IPS-NIHi11 (cell line): Measurements from ENCODE around the gene LIMCH1.
"Not testable (repeated sequence)": the region's sequence is repeated elsewhere in the genome, so short reads cannot be mapped to it uniquely, and the experiment has no call there.

Experiments
- DNase-seq: peaks from one replicate; pipeline ENCODE4 v3.0.0; 2012; ENCODE audit warnings: mixed read lengths, low spot score

LIMCH1 gene

DNA sequence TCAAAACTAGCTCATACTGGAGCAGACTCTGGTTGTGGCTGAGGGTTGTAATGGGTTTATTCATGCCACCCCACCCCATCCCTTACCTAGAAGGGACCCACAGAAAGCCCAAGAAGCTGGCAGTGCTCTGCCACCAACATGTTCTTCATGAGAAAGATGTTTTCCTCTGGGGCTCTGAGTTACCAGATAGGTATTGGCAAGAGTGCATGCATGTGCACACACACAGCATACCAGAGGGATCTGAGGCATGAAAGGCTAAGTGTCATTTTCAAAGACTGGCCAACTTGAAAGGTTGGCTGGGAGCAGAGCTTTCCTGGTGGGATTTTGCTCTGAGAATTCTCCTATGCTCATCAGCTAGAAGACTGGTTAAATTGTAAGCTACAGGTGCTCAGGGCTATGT is 145.4 kb downstream of the LIMCH1 start:
- no peak for DNase-seq

DNA sequence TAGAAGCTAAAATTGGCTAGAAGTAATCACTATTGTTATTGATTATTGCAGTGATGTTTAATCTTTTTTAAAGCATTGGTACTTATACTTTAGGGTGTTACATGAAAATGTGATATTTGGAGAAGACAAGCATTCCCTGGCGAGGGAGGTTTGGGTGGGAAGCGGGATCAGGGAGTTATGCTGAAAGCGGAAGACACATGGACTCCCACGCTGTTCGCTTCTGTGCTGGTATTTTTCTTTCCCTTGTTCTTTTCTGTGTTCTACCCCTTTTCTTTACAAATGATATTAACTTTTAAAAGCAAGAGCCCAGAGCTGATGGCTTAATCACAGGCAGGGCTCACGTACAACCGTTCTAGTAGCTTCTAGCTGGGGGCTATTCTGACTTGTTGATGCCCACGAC is 148.9 kb downstream of the LIMCH1 start:
- no peak for DNase-seq

DNA sequence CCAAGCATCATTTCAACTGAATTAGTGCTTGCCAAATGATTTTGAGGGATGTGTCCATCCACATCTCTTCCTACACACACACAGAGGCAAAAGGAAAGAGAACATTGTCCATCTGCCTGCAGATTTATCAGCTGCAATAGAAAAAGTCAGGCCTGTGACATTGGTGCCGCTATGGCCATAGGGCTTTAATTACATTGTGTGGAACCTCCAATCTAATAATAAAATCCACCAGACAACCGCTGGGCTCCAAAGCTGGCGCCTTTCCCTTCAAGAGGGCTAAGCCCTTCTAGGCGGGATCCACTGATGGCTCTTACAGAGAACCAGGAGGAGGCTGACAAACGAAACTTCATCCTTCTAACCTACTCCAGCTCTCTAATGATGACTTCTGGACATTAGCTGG is 150.0 kb downstream of the LIMCH1 start:
- DNase-seq = no peak

DNA sequence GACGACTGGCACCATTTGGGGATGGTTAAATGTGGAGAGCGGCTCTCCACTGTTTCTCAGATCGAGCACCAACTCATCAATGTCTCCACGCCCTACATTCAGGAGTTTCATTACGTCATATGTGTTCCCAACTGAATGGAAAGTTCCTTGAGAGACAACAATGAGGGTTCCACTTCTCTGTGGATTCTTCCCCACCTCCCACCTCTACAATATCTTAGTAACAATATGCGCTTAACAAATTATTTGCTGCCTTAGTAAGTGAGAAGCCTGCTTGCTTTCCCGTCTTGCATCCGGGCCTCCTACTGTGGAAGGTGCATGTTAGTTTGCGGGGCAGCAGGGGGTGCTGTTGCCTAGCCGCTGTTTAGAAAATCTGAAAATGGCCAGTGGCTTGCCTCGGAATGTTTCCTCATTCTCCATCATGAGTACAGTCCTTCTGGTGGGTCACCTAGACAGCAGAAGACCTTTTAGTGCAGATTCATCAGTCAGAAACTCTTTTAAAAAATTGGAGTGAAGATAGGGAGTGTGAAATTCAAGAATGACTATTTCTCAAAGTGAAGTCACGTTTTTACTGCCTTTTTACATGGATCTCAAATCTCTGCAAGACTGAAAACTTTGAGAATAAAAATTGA is 154.9 kb downstream of the LIMCH1 start:
- peak; percentile 69 for DNase-seq

DNA sequence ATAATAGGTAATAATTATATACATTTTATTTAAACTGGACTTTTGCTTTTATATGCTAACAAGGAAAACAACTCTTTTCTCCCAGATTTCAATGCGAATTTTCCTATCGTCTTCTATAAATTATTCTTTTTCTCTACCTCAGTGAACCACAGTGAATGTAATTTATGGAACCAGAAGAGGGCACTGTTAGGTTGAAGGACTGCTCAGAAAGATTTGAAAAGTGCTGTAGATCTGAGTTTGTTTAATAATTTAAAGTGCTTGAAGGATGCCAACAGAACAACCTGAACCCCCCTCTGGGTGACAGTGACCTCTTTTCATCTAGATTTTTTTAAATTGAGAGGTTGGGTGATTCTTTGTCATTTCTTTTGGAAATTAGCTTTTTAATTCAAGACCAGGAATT is 155.7 kb downstream of the LIMCH1 start:
- DNase-seq = no peak

DNA sequence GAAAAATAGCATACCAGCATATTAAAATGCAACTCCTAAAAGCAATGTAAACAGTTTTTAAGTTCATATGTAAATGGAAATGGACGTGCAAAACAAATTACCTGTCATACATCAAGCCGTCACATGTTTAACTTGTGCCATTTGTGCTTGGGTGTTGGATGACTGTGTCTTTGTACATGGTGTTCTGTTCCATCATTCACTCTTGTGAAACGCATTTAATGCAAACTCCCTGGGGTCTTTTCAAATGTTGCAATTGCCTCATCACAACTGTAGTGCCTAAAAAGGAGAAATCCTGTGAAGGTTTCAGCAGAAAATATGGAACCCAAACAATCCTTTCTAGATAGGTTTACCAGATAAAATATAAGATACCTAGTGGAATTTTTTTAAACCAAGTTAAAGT is 158.2 kb downstream of the LIMCH1 start:
- DNase-seq = no peak

DNA sequence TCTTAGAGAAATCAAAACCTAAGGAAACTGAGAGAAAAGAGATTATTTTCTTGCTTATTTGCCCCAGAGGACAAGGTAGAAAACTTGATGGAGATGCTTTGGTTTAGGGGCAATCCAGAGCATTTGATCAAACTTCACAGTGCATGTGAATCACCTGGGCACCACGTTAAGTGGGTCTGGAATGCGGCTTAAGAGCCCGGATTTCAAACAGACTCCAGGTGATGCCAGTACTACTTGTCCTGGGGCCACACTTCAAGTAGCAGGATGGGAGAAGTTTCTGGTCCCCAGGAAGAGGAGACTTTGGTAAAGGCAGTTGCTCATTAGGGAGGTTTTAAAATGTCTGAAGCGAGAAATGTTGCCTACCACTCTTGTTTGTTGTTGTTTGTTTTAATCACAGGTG is 158.8 kb downstream of the LIMCH1 start:
- no peak for DNase-seq

DNA sequence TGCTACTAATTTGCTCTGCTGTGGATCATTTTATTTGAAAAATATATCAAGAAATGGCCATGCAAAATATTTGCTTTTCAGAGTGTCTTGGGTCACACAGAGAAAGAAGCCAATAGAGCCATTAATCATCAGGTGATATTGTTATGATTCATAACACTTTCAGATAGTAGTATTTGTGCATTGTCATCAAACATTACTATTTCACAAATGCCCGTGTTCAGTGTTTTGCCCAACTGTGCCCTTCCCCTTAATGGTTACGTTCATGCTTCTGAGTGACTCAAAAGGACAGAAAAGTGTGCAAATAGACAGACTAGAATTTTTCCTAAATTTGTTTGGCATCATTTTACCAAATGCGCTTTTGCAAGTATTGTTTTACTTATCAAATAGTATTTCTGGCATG is 164.0 kb downstream of the LIMCH1 start:
- no peak for DNase-seq

DNA sequence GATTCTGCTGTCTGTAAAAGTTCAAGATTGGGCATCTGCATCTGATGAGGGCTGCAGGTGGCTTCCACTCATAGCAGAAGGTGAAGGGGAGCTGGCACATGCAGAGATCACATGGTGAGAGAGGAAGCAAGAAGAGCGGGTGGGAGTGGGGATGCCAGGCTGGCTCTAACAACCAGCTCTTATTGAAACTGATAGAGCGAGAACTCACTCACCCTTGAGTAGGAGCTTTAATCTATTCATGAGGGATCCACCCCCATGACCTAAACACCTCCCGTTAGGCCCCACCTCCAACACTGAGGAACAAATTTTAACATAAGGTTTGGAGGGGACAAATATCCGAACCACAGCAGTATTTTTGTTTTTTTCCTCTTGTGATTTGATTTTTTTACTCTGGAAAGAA is 164.8 kb downstream of the LIMCH1 start:
- no peak for DNase-seq

DNA sequence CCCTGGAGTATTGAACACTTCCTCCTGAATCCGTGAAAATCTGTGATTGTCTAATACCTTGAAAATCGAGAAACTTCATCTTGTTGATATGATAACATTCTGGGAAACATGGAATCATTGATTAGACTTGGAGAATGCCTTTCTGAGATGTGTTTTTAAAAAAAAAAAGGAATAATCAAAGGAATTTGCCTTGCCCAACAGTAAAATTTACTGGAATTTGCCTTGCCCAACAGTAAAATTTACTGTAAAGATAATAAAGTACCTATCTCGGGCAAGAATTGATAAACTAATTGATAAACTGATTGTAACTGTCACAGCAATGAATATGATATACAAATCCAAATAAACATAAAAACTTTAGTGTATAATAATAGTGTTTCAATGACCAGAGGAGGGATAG is 165.8 kb downstream of the LIMCH1 start:
- DNase-seq = no peak

DNA sequence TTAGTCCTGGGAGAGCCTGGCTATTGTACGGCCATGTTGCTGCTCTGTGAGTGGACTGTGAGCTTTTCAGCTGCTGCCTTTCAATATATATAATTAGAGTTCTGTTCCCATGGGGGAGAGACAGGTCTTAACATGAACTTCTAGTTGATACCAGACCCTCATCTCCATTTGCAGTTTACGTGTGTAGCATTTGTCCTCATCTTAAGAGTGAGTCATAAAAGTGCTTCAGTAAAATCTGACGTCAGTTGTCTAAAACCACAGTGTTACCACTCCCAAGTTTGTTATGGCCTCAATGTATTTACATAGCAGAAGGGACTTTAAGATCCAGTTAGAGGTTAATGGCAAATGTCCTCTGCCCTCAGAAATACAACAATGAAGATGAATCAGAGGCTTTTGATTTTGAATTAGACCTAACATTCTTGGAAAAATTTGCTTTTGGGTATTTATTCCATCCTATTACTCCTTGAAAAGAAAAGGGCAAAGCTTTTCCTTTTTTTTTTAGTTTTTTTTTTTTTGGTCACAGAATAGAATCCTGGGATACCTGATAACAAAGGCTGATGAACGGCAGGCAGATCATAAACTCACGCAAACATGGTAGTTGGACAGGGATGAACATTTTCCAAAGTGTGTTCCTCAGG is 172.0 kb downstream of the LIMCH1 start:
- no peak for DNase-seq

DNA sequence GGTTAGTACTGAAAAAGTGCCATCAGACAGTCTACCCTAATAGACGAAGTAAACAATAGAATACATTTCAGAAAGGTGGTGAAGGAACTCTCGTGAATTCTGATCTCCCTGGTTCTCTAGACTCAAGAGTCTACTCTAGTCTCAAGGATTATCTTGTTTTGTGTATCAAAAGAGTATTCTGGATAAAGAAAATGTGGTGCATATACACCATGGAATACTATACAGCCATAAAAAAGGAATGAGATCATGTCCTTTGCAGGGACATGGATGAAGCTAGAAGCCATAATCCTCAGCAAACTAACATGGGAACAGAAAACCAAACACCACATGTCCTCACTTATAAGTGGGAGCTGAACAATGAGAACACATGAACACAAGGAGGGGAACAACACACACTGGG is 173.7 kb downstream of the LIMCH1 start:
- not testable (repeated sequence) for DNase-seq

DNA sequence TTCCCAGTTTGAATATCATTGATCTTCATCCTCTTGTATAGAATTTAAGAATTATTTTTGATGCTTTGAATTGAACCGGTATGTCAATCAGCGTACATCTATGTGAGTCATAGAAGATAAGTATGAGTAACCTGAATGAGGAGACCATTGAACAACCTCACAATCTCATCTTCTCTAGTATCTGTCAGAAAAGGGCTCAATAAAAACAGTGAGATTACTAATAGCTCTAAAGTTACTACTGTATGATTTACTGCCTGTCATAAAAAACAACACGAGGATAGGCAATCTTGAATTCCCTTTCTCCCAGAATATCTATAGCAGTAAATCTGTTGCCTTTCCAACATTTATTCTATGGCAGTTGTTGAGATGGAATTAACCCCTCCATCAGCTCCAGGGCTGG is 174.5 kb downstream of the LIMCH1 start:
- no peak for DNase-seq

DNA sequence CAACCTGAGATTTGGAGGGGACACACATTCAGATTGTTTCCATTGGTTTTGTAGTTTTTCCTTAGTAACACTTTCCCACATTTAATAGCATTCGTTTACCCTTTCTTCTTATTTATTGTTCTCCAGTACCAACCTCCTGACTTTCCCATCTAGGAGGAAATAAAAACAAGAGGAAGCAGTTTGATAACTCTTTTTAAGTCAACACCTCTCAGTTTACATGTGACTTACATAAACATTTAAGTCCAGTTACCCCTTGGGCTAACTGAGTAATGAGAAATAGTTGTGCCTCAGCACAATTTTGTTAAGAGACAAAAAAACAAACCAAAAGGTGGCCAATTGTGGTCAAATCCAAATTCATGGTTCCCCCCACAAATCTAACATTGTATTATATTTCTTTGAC is 175.8 kb downstream of the LIMCH1 start:
- DNase-seq = no peak

DNA sequence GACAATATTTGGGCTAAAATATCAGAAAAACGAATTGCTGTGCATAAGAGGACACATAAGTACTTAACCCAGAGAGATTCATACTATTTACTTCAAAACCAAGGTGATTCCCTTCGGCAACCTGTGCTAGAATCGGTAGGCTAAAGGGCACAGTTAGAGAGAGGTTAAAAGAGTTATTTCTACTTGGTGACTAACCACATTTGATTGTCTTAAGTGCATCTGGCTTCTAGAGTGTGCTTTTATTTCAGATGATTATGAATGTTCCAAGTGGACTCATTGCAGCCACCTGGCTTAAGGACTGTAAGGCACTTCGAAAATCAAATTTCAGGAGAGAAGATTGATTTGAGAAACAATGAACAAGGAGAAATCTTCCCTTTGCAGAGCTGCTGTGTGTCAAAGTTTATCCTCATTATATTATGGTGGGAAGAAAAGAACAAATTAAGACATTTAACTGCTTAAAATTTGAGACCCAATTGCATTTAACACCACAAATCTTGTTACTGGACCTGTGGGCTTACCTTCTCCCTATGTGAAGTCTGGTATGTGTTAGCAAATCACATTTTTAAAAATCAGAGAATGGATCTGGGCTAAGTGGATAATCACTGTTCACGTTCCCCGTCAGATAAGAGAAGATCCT is 176.5 kb downstream of the LIMCH1 start:
- no peak for DNase-seq

DNA sequence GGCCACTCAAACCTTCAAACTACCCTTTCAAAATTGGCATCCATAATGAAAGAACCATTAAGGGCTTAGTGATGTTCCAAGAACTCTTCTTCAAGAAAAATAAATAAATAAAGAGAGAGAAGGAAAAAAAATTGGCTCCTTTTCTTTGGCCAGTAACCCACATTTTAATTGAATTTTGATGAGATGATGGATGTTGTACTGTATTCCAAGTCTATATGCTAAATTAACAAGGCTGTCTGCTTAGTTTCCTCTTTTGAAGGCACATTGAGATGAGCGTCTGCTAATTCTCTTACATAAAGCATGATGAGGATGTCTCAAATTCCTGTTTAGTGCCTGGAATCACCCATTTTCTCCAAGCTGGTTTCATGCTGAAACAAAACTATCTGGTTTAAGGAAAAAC is 177.2 kb downstream of the LIMCH1 start:
- no peak for DNase-seq

DNA sequence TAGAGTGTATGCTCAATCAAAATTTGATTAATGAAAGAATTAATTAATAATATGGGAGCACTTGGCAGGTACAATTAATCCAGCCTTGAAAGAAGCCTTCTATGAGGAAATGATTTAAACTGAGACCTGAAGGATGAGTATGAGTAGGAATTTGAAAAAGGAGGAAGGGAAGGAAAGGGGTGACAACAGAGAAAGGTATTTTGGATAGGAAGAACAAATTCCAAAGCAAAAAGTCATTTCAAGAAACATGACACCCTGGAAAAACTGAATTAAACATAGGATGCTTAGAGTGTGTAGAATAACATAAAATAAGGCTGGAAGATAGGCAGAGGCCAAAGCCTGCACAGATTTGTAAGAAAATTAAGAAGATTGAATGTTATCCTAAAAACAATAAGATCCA is 180.9 kb downstream of the LIMCH1 start:
- DNase-seq = no peak

DNA sequence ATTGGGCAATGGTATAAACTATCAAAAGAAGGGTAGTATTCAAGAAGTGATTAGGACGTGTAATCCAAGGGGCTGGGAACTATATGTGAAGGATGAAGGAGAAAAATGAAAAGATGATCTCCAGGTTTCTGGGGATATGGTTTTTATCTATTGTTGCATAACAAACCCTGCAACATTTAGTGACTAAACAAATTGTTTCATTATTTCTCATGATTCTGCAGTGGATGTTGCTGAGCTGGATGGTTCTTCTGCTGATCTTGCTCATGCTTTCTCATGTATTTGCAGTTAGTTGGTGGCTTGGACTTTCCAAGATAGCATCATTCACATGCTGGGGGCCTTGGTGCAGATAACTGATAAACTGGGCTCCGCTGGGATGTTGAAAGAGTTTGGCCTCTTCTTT is 181.5 kb downstream of the LIMCH1 start:
- no peak for DNase-seq

DNA sequence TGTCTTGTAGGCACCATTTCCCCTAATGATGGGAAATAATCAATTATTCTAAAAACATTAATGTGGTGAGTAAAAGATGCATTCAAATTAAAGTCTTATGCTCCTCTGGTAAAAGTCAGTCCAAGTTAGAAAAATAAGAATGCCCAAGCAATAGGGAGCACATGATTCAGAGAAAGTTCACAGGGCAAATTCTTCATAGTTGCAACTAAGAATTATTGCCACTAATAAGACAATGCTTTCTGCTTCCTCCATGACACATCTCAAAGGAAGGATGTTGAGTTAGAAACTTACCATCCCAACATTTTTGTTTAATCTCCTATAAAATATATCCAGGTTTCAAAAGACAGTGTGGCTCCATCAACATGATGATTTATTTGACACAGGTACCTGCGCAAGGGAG is 184.2 kb downstream of the LIMCH1 start:
- DNase-seq = no peak

DNA sequence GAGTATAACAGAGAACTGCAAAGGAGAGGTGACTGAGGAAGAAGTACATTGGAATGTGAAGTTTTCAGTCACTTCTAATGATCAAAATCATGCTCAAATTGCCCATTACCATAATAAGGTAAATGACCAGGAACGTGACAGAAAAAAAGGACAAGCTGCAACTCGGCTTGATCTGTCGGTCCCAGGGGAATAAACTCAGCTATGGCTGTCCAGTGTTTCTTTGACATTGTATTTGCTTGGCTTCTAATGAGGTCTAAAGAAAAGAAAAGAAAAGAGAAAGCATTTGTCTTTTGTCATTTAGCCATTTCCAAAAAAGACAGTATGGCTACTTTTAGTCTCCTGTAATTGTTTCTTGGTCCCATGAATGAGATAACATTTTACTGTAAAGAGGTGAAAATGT is 185.3 kb downstream of the LIMCH1 start:
- DNase-seq = no peak

DNA sequence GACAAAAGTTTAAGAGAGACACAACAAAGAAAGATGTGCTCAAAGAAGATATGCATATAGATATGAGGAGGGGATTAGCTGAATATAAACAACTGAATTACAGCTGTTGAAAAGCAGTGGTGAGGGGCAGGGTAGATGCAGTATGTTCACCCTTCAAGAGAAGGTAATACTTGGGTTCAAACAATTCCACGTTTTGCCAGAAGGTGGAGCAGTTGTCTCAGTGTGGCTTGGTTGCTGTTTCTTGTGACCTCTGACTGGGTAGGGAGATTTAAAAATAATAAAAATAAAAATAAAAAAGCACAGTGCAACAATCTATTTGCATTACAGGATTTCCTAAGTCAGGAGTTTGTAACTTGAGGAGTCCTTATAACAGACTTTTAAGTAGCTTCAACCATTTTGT is 187.3 kb downstream of the LIMCH1 start:
- DNase-seq = peak; percentile 16

DNA sequence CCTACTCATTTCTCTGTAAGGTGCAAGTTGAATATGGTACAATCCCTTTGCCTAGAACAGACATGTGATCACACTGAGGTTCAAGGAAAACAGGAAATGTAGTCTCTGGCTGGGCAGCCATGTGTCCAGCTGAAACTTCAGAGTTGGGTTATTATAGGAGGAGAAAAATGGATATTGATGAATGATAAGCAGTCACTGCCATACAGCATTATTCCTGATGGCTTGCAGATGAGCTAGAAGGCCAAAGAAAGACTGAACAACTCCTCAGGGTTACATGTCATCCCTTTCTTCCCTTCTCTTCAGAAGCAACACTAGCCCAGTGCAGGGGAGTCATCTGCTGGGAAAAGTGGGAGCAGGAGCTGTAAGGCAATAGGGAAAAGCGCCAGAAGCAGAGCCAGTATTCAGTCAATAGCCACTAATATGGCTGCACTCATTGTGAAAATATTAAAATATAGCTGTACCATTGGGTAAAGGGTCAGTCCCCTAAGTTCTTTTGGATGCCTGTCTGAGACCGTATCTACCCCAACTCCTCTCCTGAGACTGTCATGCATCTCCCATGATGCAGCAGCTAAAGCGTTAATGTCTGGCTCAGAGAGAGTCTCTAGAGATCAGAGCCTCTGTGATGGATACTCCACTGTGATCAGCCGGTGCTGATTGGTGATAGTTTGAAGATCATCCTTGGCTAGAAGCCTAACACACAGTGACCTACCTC is 190.1 kb downstream of the LIMCH1 start:
- DNase-seq = no peak

DNA sequence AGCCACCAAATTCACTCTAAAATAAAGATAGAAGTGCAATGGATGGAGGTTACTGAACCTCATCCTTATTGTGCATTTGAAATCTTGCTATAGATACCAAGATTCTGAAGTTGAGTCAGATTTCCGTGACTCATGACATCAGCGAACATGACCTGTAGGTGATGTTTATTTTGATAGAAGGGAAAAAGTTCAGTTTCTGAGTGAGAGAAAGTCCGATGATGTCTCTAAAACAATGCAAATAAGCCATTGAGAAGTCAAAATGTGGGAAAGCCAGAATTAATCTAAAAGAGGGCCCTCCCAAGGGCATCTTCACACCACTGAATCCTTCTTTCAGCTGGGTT is 190.6 kb downstream of the LIMCH1 start:
- no peak for DNase-seq
